NCI-H128 (cell line): Measurements from ENCODE around the gene TPTE2.
A peak's percentile ranks its signal among the peaks of the same experiment; 100 is the strongest.
"Not testable (repeated sequence)": the region's sequence is repeated elsewhere in the genome, so short reads cannot be mapped to it uniquely, and the experiment has no call there.

Experiments used
- DNase-seq: peaks from one replicate; lab custom pipeline; 2025; ENCODE audit not compliant: unreplicated experiment; lab: John Stamatoyannopoulos, UW

TPTE2 gene

DNA sequence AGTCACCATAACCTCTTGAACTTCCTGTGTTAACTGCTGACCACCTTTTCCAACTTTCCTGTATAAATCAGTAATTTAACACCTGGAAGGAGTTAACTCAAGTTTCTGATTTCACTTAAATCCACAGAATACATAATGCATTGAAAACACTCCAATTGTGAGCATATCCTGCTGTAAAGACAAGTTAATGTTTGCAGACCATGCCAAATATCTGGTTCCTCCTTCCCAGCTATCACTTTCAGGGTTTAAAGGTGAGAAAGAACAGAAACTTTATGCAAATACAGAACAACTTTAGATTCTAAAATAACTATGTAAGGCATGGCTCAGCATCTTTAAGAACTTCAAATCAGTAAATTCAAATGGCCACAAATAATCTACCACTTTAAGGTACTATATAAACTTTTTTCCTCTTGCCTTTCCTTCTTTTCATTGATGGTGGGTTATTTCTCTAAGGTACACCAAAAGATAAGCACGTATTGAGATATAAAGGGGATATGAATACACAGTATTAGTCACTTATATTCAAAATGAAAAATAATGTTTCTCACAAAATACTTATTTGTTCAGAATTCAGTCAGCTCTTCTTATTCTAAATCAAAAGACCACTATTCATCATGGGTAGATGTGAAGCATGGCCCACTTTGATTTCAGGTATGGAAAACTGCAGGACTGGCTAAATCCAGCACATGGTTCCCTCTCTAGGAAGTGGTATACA lies 6.6 kb upstream of the TPTE2 start:
- DNase-seq: no peak

DNA sequence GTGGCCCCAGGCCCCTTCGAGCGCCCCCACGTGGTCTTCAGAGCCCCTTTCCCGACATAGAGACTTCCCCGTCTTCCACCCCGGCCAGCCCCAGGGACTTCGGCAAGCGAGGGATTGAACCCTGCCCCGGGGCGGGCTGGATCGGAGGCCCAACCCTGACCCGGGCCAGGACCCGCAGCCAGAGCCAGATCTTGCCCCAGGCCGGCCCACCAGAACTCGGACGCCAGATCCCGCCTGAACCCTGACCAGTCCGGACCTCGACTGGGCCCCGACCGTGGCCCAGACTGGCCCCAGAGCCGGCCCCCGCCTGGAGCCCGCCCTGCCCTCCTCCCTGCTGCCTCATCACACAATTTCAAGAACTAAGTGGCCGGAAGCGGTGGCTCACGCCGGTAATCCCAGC lies 253 bp upstream of the TPTE2 start:
- DNase-seq: no peak

DNA sequence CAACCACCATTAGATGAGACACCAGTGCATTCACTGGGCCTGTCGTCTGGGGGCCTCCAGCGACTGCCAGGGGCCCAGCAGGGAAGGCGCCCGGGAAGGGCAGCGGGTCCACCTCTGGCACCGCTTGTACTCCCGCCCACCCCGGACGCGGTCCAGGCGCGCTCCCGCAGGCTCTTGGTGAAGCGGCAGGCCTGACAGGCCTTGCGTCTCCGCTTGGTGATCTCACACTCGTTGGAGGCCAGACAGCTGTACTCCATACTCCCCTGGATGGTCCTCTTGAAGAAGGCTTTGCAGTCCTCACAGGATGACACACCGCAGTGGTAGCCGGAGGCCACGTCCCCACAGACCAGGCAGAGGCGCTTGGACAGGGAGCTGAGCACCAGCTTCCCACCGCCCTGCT lies 660 bp downstream of the TPTE2 start:
- not testable (repeated sequence) for DNase-seq

DNA sequence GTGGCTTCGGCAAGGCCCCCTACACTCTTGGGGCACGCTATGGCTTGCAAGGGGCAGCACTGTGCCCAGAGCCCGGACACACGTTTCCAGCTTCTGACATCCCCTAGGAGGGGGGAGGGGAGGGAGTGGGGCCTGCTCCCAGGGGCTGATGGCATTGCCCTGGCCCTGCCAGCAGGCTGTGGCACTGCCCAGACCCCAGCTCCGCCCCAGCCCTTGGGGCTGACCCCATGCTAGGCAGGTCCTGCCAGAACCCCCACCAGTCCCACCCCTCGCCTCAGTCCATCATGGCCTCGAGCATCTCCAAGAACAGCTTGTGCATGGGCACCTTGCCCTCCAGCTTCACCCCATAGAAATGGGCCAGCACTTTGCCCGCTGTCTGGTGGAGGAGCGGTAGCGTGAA lies 1.6 kb downstream of the TPTE2 start:
- DNase-seq: not testable (repeated sequence)

DNA sequence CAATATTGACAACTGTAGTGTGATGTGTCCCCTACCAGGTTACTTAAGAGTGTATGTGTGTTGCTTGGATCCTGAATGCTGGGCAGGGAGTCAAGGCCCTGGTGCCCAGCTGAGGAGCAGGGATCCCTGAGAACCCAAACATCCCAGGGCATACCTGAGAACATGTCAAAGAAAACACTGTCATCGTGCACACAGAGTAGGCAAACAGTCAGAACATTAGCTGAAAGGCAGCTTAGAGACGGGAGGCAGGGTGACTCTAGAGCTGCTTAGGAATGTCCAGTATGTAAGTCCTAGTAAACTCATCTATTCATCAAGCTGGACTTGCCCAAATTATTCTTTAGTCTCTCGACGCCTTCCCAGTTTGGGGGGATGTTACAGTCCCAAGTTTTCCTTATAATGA lies 4.0 kb downstream of the TPTE2 start:
- DNase-seq: not testable (repeated sequence)

DNA sequence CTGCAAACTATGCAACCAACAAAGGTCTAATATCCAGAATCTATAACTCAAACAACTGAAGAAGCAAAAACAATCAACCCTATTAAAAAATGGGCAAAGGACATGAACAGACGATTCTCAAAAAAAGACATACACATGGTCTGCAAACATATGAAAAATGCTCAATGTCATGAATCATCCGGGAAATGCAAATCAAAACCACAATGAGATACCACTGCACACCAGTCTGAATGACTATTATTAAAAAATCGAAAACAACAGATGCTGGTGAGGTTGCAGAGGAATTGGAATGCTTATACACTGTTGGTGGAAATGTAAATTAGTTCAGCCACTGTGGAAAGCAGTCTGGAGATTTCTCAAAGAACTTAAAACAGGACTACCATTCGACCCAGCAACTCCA lies 12.1 kb downstream of the TPTE2 start:
- DNase-seq: not testable (repeated sequence)

DNA sequence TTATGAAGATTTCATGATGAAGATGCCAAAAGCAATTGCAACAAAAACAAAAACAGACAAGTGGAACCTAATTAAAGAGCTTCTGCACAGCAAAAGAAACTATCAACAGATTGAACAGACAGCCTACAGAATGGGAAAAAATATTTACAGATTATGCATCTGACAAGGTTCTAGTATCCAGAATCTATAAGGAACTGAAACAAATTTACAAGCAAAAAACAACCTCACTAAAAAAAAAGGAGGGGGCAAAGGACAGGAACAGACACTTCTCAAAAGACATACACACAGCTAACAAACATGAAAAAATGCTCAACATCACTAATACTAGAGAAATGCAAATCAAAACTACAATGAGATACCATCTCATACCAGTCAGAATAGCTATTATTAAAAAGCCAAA lies 35.7 kb downstream of the TPTE2 start:
- DNase-seq: not testable (repeated sequence)

DNA sequence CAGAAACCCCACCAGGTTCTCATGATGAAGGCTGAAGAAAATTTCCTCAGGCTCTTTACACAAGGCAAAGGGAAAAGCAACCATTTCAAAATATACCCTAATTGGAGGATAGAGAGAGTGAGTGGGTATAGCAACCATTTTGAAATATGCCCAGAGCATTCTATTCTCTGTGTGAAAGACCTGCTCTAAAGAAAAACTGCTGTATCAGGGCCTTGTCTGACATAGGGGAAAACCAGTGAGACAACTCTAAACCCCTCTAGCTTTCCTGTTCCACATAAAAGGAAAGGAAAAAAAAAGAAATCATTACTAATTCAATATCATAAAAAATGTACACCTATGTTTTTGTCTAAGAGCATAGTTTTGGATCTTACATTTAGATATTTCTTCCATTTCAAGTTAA lies 42.3 kb downstream of the TPTE2 start:
- no peak for DNase-seq

DNA sequence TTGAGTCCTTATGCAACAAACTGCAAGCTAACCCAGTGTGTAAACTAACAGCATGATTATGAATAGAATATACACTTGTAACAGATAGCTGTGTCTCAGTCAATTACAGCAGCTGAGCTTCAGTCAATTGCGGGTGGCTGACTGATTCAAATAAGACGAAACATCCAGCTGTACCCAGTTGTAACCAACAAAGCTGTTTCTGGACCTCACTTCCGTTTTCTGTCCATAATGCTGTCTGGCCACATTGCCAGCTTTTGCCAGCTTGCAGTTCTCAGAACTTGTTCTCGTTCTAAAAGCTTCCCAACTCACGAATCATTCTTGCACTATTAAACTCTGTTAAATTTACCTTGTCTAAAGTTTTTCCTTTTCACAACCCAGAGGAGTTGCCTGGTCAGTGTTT lies 53.7 kb downstream of the TPTE2 start:
- not testable (repeated sequence) for DNase-seq

DNA sequence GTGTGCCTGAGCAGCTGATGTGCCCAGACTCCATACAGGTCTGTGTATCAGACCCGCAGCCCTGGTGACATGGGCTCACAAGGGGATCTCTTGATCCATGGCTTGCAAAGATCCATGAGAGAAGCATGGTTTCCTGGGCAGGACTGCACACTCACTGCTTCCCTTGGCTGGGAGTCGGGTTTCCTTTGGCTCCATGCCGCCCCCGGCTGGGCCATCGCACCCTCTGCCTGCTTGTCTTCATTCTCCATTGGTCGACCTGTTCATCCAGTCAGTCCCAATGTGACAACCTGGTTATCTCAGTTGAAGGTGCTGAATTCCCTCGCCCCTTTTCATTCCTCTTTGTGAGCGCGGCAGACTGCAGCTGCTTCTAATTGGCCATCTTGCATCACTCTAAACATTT lies 101.2 kb downstream of the TPTE2 start:
- DNase-seq: not testable (repeated sequence)

DNA sequence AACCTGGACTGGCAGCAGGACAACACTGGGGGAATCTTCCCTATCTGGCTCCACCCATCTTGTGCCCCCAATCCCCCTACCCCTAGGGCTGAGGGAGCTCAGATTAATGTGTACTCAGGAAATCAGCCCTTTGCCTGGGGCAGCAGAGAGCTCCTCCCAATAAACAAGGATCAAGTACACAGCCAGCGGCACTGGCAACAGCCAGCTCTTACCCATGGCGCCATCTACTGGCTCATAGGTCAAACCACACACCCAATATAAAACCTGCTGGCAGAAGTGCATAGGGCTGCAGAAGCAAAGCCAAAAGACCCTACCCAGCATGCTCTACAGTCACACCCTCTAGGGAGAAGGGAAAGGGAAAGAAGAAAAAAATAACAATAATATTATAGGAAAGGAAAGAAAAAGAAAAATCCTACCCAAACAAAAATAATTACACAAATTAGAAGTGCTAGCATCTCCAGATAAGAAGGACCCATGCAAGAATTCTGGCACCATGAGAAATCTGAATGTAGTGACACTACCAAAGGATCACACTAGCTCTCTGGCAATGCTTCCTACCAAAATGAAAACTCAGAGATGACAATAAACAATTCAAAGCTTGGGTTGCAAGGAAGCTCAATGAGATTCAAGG lies 122.2 kb downstream of the TPTE2 start:
- DNase-seq: peak; percentile 31

DNA sequence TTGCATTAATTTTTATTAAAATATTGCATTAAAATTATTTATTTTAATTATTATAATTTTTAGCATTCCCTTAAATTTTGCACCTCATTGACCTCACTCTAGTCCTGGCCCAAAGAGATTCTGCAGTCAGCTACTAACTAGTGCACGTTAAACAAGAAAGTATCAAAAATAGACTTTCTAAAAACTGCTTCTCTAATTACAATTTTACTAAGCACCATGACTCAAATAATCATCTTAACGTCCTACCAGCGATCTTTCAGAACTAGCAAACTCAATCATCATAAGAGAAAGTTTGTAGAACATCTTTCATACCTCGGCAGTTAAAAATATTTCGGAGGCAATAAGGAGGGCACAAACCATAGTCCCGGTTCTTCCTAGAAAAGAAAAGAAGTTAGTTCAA lies 123.6 kb downstream of the TPTE2 start:
- DNase-seq: not testable (repeated sequence)

DNA sequence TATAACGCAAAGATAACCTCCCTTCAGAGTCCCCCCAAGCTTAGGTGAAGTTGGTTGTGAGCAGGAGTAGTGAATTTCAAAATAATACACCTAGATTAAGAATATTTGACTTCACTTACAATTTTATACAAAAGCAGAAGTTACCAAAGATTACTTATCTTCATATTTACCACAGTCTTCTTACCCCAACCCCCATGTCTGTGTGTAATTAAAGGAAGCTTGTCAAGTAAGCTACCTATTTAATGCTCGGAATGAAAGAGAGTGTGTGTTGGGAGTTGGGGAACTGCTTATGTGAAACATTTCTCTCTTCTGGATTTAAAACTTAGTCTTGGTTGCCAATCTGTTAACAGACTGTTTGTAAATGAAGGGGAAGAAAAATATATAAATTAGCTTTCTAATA lies 139.1 kb downstream of the TPTE2 start:
- not testable (repeated sequence) for DNase-seq

DNA sequence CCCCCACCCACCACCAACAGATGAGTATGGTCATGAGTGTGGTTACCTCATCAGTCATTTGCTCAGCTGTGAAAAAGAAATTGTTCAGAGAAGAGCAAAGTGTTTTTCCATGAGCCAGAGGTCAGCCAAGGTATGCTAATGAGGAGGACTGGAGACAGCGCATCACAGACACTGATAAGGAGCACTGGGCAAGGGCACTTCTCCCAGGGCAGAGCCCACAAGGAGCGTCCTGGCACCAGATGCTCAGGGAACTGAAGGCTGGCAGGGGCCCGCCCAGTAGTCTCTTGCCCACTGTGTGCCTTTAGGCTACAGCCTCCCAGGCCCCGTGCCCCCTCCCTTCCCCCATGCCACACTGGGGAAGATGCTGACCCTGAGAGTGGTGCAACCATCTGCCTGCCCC lies 148.8 kb downstream of the TPTE2 start:
- not testable (repeated sequence) for DNase-seq

DNA sequence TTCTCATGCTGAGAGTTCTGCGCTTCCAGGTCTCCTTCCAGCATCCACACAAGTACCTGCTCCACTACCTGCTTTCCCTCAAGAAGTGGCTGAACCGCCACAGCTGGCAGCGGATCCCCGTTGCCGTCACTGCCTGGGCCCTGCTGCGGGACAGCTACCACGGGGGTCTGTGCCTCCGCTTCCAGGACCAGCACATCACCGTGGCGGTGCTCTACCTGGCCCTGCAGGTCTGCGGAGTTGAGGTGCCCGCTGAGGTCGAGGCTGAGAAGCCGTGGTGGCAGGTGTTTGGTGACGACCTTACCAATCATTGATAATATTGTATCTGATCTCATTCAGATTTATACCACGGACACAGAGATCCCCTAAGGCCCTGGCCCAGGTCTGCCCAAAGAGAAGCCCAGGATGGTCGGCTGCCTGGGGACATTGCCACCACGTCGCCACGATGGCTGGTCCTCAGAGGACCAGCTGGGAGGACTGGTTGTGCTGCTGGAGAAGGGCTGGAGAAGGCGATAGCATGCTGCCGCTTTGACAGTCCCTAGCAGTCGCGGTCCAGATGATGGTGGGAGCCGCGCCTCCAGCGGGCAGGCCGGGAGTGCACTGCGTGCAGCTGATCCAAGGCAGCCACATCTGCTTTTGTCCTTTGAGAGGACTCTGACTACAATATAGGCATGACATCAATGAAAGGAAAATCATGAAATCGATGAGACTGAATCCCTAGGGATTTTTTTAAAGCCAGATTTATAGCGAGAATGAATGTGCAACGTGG lies 178.4 kb downstream of the TPTE2 start:
- not testable (repeated sequence) for DNase-seq

DNA sequence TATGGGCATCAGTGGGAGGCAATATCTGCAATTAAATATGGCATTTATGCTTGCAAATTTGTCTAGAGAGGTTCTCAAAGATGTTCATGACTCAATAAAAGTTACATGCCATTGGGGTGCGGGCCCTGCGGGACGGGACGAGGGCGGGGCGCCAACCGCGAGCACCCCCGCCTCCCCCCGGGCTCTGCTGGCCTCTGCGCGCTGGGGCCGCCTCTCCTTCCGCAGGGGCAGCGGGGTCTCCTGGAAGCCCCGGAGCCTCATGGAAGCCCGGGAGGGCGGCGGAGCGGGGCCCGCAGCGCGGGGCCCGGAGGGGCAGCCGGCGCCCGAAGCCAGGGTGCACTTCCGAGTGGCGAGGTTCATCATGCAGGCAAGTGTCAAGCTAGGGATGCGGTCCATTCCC lies 179.2 kb downstream of the TPTE2 start:
- DNase-seq: no peak
